NCI-H2107 treated with DMSO at 0.1 percent for 48 hours (cell line): ENCODE results near the gene PROC.

ENCODE experiments used
- DNase-seq: peaks from one replicate; lab custom pipeline; 2025; ENCODE audit not compliant: unreplicated experiment; lab: John Stamatoyannopoulos, UW

PROC gene

GRCh38 chr2:127453392-127454171, 35.4 kb downstream of the PROC start:
- DNase-seq = no peak

GRCh38 chr2:127454595-127455565, 36.7 kb downstream of the PROC start:
- DNase-seq = no peak

GRCh38 chr2:127455566-127456493, 37.6 kb downstream of the PROC start:
- no peak for DNase-seq

DNA sequence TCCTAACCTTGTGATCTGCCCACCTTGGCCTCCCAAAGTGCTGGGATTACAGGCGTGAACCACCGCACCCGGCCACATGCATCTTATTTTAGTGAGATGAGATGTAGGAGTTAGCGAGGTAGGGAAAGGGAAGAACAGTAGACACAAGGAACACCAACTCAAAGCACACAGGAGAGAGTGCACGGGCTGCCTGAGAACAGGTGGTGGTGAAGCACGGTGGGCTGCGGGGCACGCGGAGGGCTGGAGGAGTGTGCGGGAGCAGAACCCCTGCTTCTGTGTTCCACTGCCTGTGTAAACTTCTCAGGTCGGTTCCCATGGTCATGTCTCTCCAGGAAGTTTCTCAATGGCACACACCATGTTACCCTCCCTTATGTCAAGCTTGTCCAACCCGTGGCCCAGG, 38.7 kb downstream of the PROC start:
- DNase-seq = no peak

DNA sequence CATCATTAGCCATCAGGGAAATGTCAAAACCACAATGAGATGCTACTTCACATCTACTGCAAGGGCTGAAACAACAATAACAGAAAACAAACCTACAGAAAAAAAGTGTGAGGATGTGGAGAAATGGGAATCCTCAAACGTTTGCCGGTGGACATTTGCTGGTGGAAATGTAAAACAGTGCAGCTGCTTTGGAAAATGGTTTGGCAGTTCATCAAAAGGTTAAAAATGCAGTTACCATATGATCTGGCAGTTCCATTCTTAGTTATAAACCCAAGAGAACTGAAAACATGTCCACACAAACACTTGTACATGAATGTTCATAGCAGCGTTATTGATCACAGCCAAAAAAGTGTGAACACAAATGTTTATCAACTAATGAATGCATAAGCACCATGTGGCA, 44.2 kb downstream of the PROC start:
- no peak for DNase-seq

DNA sequence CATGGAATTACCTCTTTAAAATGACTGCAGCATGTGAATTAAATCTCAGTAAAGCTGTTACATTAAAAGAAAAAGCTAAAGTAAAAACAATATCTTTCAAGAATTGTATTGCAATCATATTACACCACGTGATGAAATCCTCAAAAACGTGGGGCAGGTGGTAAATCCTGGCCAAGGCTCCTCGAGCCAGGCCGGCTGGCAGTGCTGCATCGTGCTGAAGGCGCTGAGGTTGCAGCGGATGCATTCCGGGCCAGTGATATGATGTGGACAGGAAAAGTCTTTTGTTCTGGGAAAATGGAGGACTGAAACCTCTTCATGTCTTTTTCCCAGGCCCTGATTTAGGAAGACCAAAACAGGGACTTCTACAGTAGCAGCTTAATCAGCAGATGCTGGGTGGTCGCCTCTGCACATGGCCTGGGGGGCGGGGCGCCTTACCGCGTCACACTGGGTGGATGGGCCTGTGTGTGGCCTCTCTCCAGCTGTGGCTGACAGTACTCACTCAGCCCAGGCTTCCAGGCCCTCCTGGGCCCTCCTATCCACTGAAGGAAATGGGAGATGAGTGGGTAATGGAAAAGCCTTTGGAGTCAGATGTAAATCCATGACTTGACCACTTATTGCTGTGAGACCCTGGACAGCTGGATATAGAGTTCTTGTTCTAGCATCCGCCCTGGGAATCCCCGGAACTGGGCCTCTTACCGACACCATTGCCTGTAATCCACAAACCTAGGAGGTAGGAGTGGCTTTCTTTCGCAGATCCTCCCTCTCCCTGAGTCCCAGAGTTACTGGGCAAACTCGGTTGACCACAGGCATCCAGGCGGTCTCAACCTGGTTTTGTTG, 45.1 kb downstream of the PROC start:
- DNase-seq = no peak

DNA sequence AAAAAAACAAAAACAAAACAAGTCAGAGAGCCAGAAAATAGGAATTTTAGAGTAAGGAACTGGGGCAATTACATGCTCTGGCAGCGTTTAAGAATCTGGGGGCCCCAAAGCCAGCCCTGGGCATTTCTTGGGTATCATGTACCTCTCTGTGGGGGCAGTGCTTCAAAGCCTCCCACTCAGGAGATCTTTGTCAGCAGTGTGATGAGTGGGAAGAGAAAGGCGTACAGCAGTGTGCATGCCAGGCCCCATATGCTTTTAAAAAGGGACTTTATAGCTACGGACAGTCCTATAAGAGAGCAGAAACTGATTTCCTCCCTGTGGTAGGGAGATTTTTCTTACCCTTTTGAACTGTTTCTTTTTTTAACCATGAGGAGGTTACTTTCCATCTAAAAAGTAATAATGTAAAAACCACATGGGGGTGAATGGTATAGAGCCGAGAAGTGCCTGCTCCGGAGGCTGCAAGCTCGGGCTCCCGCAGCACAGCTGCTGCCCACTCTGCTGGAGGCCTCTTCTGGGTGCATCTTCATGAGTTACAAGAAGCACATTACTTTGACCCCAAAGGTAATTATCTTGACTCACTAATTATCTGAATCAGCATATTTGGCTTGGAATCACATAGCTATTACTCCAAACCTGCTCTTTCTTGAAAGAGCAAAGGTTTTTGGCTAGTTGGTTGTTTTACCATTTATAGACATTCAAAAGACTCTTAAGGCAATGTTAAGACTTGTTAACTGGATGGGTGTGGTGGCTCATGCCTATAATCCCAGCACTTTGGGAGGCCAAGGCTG, 46.4 kb downstream of the PROC start:
- DNase-seq = no peak

- no peak for DNase-seq
Observed at GRCh38 chr2:127465258-127465657, 47.0 kb downstream of the PROC start.

DNA sequence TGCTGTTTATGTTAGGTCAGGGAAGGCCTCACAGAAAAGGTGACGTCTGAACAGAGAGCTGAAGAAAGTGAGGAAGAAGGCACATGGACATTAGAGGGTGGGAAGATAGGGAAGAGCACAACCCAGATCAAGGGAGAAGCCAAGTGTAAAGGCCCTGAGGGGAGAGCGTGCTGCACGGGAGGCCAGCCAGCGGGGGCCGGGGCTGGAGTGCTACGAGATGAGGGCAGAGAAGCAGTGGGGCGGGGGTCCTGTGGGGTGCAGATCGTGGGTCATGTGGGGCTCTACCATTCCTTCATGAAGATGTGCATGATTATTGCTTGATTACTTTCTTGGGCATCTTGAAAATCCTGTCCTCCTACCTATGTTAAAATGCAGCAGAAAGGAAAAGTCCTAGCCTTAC, 50.8 kb downstream of the PROC start:
- no peak for DNase-seq

DNA sequence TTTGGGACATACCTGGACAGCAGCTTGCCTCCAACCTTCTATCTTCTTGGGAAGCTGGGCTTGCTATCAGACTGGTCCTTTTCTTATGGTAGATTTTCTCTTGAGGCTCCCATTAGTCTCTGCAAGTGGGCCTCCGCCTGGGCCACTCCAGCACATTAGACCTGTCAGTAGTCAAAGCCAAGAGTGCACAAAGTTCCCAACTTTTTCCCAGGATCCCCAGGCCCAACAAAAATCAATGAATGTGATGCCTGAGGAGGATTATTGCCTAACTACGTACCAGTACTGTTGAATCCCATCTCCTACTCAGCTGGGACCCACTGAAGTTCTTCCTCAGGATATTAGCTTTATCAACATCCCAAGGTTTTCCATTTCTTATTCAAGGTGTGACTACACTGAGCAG, 51.7 kb downstream of the PROC start:
- DNase-seq = no peak

- no peak for DNase-seq
Observed at GRCh38 chr2:127471286-127471988, 53.2 kb downstream of the PROC start.

GRCh38 chr2:127472268-127472667, 54.0 kb downstream of the PROC start:
- DNase-seq = no peak

DNA sequence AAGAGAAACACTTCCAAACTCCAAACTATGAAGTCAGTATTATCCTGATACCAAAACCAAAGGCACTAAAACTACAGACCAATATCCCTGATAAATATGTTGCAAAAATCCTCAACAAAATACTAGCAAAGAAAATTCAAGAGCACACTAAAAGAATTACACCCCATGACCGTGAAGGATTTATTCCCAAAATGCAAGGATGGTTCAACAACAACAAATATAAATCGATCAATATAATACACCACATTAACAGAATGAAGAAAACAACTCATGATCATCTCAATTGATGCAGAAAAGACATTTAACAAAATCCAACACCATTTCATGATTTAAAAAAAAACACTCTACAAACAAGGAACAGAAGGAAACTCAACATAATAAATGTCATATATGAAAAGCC, 57.6 kb downstream of the PROC start:
- DNase-seq = no peak
